Natural killer cell treated with Interleukin-12 subunit alpha and Interleukin-12 subunit beta and Interleukin-15 and Interleukin-18, amount 100 ng/mL, for 72 hours (primary cell): ENCODE results near the gene XXYLT1. TPM values are rescaled to one million over a fixed set of nuclear protein-coding genes. Genes with fewer than 3 reads are reported as not detected.

ENCODE experiments used
- ATAC-seq, 2 donors: fragments of 150-1000 bp; cut with Tn5 transposase in 1 of 2; sonication (Bioruptor Pico), chemical (Tn5 transposase) in 1 of 2; 2 replicates each; pipeline ENCODE4 v1.10.0; 2021
- DNase-seq: peaks from one replicate; pipeline ENCODE4 v3.0.0; 2022; ENCODE audit warnings: low spot score
- H3K27ac Mint-ChIP-seq, 2 donors: 1 replicate in 1 of 2; 2 replicates in 1 of 2; pipeline ENCODE4 v1.8.0; 2022; ENCODE audit warnings: mixed read lengths in 2 of 2, mild to moderate bottlenecking in 1 of 2, moderate library complexity in 1 of 2
- H3K27me3 Mint-ChIP-seq, 2 donors: 1 replicate in 1 of 2; 2 replicates in 1 of 2; pipeline ENCODE4 v1.8.0; 2022; ENCODE audit warnings: mixed read lengths in 2 of 2
- H3K36me3 Mint-ChIP-seq: one replicate; pipeline ENCODE4 v1.8.0; 2022; ENCODE audit warnings: mixed read lengths
- H3K4me1 Mint-ChIP-seq, 2 donors: 1 replicate in 1 of 2; 2 replicates in 1 of 2; pipeline ENCODE4 v1.8.0; 2022; ENCODE audit warnings: low read depth in 2 of 2, mixed read lengths in 2 of 2, mild to moderate bottlenecking in 1 of 2
- H3K4me3 Mint-ChIP-seq: one replicate; pipeline ENCODE4 v1.8.0; 2022; ENCODE audit warnings: mixed read lengths
- H3K9me3 Mint-ChIP-seq: 2 replicates; pipeline ENCODE4 v1.8.0; 2022; ENCODE audit warnings: mixed read lengths
- total RNA-seq, 2 donors: library from RNA; stranded (reverse); gene quantifications; one replicate each; pipeline ENCODE4 v1.2.3, GENCODE V29; 2022

XXYLT1 gene
- total RNA-seq, 2 donors from 2014 or later, result 10.5 to 16.2 TPM

DNA sequence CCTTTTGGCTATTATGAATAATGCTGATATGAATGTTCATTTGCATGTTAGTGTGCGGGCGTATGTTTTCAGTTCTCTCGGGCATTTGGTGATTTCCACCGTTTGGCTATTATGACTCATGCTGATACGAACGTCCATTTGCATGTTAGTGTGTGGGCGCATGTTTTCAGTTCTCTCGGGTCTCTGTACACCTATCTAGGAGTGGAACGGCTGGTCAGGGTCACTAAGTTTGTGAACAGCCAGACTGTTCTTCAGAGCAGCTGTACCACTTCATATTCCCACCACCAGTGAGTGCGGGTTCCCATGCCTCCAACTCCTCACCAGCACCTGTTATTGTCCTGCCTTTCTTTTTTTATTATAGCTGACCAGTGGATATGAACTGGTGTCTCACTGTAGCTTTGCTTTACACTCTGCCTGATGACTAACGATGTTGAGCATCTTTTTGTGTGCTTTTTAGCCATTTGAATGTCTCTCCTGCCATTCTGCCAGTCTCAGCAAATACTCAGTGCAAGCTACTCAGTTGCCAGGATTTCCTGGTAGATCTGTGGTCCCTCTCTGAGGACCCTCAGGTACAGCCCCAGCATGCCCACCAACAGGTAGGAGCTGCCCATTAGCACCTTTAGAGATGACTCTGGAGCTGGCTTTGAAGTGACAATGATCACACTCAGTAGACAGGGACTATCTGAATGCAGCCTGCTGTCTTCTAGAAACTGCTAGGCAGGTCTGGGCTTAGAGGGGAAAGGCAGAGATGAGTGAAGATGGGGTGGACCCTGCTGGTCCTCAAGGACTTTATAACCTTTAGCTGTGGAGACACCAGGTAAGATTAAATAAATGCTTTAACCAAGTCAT, 141.1 kb downstream of the XXYLT1 start:
- no peaks in the 10 kb centered on the region for H3K9me3 Mint-ChIP-seq
- DNase-seq (no peak), ATAC-seq (peak in 1 of 2 donors; percentile 69)
- no peaks in the 10 kb centered on the region for H3K27me3 Mint-ChIP-seq
- peaks cover 32 to 35% of the 10 kb centered on the region in 2 donors for H3K4me1 Mint-ChIP-seq
- H3K27ac Mint-ChIP-seq, result peak overlapping the region; percentile 51 to 69
- no peaks in the 10 kb centered on the region for H3K36me3 Mint-ChIP-seq
- peak overlapping the region; percentile 59 for H3K4me3 Mint-ChIP-seq

DNA sequence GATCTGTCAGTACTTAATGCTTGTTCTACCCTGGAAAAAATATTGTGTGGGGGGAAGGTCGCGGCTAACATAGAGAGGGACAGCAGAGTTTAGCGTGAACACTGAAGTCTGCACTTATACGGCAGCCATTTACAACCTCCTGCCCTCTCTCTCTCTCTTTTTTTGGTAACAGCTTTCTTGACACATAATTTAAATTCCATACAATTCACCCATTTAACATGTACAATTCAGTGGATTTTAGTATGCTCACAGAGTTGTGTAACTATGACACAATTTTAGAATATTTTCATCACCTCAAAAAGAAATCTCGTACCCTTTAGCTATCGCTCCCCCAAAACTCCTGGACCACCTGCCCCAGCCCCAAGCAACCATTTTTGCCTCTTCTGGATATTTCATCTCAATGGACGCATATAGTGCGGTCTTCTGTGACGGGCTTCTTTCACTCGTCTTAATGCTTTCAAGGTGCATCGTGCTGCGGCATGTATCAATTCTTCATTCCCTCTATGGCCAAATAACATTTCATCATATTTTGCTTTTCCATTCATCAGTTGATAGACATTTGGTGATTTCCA, 141.8 kb downstream of the XXYLT1 start:
- Mint-ChIP-seq H3K4me3 (peak overlapping the region; percentile 59), H3K27me3 (no peaks in the 10 kb centered on the region), H3K36me3 (no peaks in the 10 kb centered on the region), H3K4me1 (peaks cover 28 to 35% of the 10 kb centered on the region in 2 donors), H3K27ac (peak overlapping the region; percentile 51 to 69), H3K9me3 (no peaks in the 10 kb centered on the region)
- DNase-seq (no peak), ATAC-seq (no peak)

DNA sequence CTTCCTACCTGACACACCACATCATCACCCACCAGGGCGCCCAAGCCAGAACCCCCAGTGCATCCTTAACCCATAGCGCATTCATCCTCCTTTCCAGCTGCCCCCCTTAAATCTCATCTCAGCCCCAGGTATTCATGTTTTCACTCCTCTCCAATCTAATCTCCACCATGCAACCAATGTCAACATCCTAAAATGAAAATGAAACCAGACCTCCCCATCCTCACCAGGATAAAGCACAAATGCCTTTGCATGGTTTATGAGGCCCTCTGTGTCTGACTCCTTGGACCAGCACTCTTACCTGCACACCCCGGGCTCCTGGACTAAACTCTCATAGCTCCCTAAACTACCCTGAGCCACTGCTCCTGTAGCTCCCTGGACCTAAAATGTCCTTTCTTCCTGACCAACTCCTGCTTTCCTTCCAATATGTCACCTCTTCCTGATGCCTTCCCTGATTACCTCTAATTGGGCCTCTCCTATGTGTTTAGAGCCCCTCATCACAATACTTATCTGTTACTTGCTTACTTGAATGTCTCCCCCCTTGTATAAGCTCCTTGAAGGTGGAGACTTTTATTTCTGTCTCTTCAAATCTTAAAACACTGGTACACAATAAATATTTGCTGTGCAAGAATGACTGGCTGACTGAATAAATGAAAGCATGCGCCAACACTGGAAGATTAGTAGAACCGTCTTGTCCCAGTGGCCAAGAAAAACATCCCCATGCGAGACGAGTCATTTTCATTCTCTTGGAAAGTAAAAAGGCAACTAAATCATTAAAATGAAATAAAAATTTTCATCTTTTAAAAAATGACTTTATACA, 142.5 kb downstream of the XXYLT1 start:
- H3K27me3 Mint-ChIP-seq, result no peaks in the 10 kb centered on the region
- peaks cover 28 to 35% of the 10 kb centered on the region in 2 donors for H3K4me1 Mint-ChIP-seq
- no peaks in the 10 kb centered on the region for H3K9me3 Mint-ChIP-seq
- ATAC-seq (no peak), DNase-seq (no peak)
- H3K36me3 Mint-ChIP-seq, result no peaks in the 10 kb centered on the region
- no peak overlapping the region for H3K4me3 Mint-ChIP-seq
- H3K27ac Mint-ChIP-seq, result peak overlapping the region in 1 of 2 donors; percentile 16

DNA sequence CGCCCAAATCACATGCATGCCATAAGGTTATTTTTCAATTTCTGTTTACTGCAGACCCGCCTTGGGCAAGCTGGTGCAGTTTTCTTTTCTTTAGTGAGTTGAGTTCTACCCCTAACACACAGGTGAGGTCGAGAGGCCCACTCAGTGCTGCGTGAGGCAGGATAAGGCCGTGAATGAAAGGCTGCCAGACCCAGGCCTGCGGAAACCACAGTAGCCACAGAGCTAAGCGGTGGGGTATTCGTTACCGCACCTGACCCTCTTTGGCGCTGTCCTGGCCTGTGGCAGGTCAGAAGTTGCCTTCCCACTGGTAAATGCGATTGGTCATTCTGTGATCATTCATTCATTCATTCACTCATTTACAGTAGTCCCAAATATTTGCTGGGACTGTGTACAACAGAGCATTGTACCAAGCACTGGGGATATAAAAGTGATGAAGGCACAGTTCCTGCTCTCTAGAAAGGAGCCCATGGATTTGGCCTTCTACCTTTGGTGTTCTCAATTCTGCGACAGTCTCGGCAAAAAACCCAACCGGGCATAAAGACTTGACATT, 144.8 kb downstream of the XXYLT1 start:
- ATAC-seq (no peak), DNase-seq (no peak)
- Mint-ChIP-seq H3K27ac (peak overlapping the region in 1 of 2 donors; percentile 41), H3K4me1 (peaks cover 24 to 32% of the 10 kb centered on the region in 2 donors), H3K36me3 (no peaks in the 10 kb centered on the region), H3K27me3 (no peaks in the 10 kb centered on the region), H3K9me3 (no peaks in the 10 kb centered on the region), H3K4me3 (no peak overlapping the region)

DNA sequence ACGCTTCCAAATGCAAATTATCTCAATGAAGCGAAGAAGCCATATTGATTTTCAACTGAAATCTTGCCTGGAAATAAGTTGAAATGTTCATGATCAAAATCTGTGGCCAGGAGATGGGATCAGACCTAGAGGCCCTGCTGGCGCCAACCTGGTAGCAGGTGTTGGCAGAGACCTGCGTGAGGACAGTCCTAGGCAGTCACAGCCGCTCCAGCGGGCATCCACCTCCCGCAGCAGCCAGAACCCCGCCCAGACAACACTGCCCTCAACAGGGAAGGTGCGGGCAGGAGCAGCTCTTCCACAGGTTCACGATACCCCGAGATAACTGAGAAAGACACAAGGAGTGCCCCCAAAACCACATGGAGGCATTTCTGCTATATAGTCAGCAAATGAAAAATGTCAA, 145.3 kb downstream of the XXYLT1 start:
- Mint-ChIP-seq H3K27me3 (no peaks in the 10 kb centered on the region), H3K27ac (peak overlapping the region in 1 of 2 donors; percentile 41), H3K4me1 (peaks cover 24 to 32% of the 10 kb centered on the region in 2 donors), H3K9me3 (no peaks in the 10 kb centered on the region), H3K36me3 (no peaks in the 10 kb centered on the region), H3K4me3 (no peak overlapping the region)
- ATAC-seq (no peak), DNase-seq (no peak)

- peaks cover 14 to 22% of the 10 kb centered on the region in 2 donors for H3K4me1 Mint-ChIP-seq
- H3K4me3 Mint-ChIP-seq, result no peak overlapping the region
- peak overlapping the region in 1 of 2 donors; percentile 27 for H3K27ac Mint-ChIP-seq
- DNase-seq, result no peak
- no peaks in the 10 kb centered on the region for H3K27me3 Mint-ChIP-seq
- H3K9me3 Mint-ChIP-seq, result no peaks in the 10 kb centered on the region
- no peaks in the 10 kb centered on the region for H3K36me3 Mint-ChIP-seq
- ATAC-seq, result no peak
Measured at GRCh38 chr3:195124378-195124992, 146.5 kb downstream of the XXYLT1 start.

DNA sequence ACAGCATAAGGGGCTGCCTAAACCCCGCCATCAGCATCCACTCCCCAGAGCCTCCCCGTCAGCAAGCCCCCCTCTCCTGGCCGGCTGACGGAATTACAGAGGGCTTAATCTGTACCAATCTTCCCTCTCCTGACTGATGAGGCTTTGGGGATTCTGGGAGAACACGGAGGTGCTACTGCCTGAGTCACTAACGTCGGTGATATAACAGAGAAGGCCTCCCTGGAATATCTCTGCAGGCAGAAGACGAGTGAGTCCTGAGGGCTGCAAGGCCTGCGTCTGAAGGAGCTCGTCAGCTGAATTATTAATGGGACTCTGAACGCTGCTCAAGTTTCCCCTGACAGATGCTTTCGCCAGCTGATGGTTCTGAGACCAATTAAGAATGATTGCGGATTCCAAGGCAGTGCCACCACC, 147.7 kb downstream of the XXYLT1 start:
- H3K9me3 Mint-ChIP-seq, result no peaks in the 10 kb centered on the region
- no peak overlapping the region for H3K27ac Mint-ChIP-seq
- H3K36me3 Mint-ChIP-seq, result no peaks in the 10 kb centered on the region
- H3K4me1 Mint-ChIP-seq, result peaks cover 4 to 14% of the 10 kb centered on the region in 2 donors
- H3K27me3 Mint-ChIP-seq, result no peaks in the 10 kb centered on the region
- DNase-seq (no peak), ATAC-seq (no peak)
- H3K4me3 Mint-ChIP-seq, result no peak overlapping the region

DNA sequence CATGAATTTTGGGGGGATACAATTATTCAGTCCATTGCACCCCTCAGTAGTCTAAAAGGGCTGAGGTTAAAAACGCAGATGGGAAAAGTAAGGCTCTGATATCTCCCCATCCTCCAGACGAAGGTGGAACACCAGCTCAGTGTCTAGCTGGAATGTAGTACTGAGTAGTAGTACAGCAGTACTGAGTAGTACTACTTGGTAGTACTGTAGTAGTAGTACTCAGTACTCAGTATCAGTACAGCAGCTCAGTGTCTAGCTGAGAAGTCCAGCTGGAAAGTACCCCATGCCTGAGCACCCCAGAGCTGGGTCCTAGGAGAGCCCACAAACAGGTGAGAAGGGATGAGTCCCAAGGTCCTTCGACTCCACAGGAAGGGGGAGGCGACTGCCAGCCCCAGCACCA, 148.7 kb downstream of the XXYLT1 start:
- ATAC-seq (peak in 1 of 2 donors; percentile 33), DNase-seq (no peak)
- H3K4me1 Mint-ChIP-seq, result peaks cover 0 to 12% of the 10 kb centered on the region in 2 donors
- H3K9me3 Mint-ChIP-seq, result no peaks in the 10 kb centered on the region
- H3K27ac Mint-ChIP-seq, result no peak overlapping the region
- no peaks in the 10 kb centered on the region for H3K27me3 Mint-ChIP-seq
- H3K36me3 Mint-ChIP-seq, result no peaks in the 10 kb centered on the region
- no peak overlapping the region for H3K4me3 Mint-ChIP-seq

DNA sequence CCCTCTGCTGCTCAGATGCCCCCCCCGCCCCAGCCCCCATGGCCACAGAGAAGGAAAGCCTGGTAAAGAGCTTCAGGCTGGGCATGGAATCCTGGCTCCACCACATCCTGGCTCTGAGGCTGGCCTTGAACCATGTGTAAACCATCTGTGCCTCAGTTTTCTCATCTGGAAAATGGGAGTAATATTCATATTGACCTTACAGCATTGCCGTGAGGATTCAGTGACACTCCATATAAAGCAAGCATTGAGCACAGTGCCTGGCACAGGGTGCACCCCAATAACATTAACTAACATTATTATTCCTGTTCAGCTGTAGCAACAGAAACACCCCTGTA, 150.7 kb downstream of the XXYLT1 start:
- ATAC-seq (no peak), DNase-seq (no peak)
- H3K4me3 Mint-ChIP-seq, result no peak overlapping the region
- H3K4me1 Mint-ChIP-seq, result peaks cover 3% of the 10 kb centered on the region in 2 donors
- H3K27ac Mint-ChIP-seq, result no peak overlapping the region
- H3K27me3 Mint-ChIP-seq, result no peaks in the 10 kb centered on the region
- H3K9me3 Mint-ChIP-seq, result no peaks in the 10 kb centered on the region
- H3K36me3 Mint-ChIP-seq, result no peaks in the 10 kb centered on the region

- Mint-ChIP-seq H3K4me3 (no peak overlapping the region), H3K27ac (no peak overlapping the region), H3K27me3 (no peaks in the 10 kb centered on the region), H3K4me1 (peaks cover 3% of the 10 kb centered on the region in 2 donors), H3K36me3 (no peaks in the 10 kb centered on the region), H3K9me3 (no peaks in the 10 kb centered on the region)
- no peak for ATAC-seq
- DNase-seq, result no peak
Measured at GRCh38 chr3:195119461-195120266, 151.3 kb downstream of the XXYLT1 start.

GRCh38 chr3:195118671-195119070, 152.3 kb downstream of the XXYLT1 start:
- Mint-ChIP-seq H3K4me1 (peaks cover 3% of the 10 kb centered on the region in 2 donors), H3K27ac (no peak overlapping the region), H3K36me3 (no peaks in the 10 kb centered on the region)

GRCh38 chr3:195117978-195118581, 152.9 kb downstream of the XXYLT1 start:
- H3K27me3 Mint-ChIP-seq, result no peaks in the 10 kb centered on the region
- H3K36me3 Mint-ChIP-seq, result no peaks in the 10 kb centered on the region
- DNase-seq (no peak), ATAC-seq (peak in 1 of 2 donors; percentile 37)
- H3K4me1 Mint-ChIP-seq, result peaks cover 3% of the 10 kb centered on the region in 2 donors
- no peak overlapping the region for H3K27ac Mint-ChIP-seq
- no peak overlapping the region for H3K4me3 Mint-ChIP-seq
- H3K9me3 Mint-ChIP-seq, result no peaks in the 10 kb centered on the region

More at GRCh38 chr3:195118671-195119070, 152.3 kb downstream of the XXYLT1 start:
- H3K27me3 Mint-ChIP-seq, result no peaks in the 10 kb centered on the region
- no peak for DNase-seq
- no peaks in the 10 kb centered on the region for H3K9me3 Mint-ChIP-seq
- ATAC-seq, result no peak
- H3K4me3 Mint-ChIP-seq, result no peak overlapping the region
